Globus pallidus (tissue), 1 donor: ENCODE measurements around the gene AGBL1.
A peak's percentile ranks its signal among the peaks of the same experiment; 100 is the strongest.

Experiments used
- DNase-seq: peaks from one replicate; pipeline ENCODE4 v3.0.0-alpha.2; 2015; ENCODE audit warnings: low spot score

Gene AGBL1

DNA sequence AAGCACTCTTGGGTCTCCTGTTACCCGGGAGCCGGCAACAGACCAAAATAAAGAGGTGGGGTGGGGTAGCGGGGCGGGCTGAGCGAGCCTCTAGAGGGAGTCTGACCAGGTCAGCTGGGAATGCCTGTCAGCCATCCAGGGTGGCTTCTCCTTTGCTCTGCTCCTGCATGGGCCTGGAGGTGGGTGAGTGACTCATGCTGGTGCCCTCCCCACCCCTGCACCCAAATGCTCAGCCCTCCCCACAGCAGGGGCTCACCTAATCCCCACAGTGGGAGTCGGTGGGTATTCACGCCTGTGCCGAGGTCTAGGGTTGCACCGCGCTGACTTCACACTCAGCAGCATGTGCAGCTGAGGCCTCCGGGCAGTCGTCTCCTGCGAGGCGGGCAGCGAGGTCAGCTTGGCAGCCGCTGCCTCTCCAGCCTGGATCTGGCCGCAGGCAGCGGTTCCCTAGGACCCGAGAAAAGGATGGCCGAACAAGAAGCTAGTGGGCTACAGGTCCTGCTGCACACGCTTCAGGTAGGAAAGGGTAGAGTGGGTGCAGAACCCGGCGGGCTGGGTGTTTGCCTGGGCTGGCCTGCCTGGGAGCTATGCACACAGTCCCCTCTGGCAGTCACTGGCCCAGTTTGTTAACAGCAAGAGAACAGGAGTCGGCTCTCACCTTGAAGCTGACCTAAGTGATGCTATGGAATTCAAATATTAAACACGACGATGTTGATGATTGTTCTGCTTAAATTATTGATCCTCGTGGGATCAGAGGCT lies at the start of gene AGBL1:
AGBL1 (plus strand) TSS at position 364 of the 759 bp plus-strand sequence.
- DNase-seq, result no peak

DNA sequence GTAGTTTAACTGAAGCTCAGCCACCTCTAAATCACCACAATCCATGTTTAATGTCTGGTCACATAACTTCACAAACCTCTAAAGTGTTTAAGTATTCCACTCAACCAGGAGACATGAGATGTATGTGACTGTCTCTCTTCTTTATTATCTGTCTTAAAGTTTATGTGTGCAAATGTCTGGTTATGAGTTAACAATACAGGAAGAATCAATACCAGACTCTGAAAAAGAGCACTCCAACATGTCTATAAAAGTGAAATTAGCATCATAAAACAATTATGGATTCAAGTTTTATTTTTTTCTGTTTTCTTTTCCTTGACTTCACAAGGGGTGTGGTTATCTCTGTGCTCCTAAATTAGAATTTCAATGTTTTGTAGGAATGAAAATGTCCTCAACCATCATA lies 44.8 kb upstream of the AGBL1 start:
- no peak for DNase-seq

DNA sequence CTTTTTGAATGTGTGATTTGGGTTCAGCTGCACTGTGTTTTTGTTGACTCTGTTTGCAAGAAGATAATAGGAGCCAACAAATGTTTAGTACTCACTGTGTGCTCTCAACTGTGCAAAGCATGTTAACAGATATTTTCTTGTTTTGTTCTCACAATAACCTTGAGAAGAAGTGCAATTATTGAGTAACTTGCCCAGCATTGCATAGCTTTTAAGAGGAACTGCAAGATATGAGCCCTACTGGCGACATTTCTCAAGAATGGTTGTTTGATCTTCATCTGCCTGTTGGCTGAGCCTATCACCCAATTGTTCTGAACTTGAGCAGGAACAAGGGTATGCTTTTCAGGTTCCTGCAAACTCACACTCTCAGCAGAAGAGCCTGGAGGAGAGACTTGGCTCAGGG lies 43.4 kb upstream of the AGBL1 start:
- no peak for DNase-seq

DNA sequence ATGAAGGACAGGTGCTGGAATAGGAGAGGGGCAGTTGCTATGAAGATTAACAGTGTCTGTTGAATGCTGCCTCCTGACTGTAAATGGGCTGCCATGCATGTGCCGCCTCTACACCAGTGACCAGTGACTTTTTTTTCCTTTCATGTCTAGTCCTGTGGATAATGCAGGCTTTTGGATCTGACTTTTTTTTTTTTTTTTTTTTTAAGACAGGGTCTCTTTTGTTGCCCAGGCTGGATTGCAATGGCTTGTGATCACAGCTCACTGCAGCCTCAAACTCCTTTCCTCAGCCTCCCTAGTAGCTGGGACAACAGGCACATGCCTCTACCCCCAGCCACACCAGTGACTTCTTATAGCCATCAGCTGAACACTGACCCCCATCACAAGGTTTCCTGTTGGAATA lies 41.2 kb upstream of the AGBL1 start:
- no peak for DNase-seq

DNA sequence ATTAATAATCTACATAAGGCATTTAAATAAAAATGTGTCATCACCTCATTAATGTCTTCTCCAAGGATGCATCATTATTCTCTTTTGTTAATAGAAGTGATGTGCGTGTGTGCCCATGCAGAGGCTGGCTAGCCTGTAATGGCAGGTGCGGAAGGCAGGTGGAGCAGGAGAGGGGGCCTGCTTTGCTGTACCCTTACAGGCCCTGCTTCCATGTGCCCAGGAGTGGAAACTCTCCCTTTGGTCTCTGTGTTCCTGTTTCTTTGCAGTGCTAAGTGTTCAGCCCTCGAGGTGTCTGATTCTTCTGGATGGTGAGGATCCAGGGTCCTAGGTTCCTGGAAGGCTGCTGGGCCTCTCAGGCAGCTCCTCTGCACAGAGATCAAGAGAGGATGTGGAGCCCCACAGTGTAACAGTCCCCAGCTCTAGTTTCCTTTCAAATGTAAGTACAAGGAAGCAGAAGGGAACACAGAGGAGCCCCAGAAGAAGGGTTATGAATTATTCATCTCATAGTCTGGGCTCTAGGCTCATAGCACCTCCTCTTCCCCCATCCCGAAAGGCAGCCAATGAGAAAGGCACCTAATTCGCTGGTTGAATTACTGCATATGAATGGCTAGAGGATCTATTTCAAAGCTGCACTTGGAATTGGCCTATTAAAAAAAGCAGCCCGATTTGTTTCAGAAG lies 39.2 kb upstream of the AGBL1 start:
- peak; percentile 51 for DNase-seq

DNA sequence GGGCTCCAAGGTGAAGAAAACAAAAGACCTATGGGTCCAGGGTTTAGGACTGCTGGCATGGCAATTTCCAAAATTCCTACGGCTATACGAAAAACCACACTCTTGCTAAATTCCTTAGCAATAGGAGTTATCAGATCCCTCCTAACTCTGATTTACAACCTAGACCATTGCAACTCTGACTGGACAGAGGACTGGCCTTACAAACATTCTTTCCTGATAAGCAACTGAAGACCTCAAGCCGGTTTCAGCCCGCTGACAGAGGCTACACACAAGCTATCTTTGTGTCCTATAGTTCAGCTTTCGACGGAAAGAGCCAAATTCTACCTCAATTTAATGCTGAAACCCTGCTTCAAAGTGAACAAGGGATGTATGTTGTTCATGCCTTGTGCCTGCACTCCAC lies 38.3 kb upstream of the AGBL1 start:
- no peak for DNase-seq

DNA sequence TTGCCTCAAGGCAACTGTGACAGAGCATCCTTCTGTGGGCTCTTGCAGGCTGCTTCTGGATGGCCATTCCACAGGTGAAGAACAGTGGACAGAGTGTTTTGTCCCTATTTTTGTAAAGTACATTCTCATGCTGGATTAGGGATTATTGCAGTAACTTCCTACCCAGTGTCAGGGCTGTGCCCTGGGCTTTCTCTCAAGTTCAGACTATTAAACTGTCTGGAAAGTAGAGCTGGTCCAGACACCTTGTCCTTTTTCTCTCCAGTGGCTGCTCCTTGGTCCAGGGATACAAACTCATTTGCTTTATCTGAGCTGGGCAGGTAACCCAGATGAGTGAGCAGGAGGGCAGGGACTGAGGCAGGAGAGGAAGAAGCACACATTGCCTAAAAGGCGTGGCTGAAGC lies 37.4 kb upstream of the AGBL1 start:
- no peak for DNase-seq

DNA sequence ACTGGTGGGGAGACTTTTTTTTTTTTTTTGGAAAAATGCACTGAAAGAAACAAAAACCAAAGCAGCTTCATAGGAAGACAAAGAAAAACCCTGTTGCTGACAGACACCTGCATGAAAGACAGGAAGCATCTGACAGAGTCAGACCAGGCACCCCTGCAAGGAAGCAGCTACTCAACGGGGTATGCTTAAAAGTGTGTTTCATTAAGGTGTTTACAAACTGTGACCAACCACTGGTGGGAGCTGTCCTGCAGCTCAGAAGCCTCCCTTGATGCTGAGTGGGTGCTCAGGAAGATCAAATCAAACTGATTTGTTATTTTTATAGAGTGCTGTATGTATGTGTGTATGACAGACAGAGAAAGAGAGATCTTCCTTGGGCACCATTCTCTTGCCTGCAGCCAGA lies 34.7 kb upstream of the AGBL1 start:
- DNase-seq, result no peak

DNA sequence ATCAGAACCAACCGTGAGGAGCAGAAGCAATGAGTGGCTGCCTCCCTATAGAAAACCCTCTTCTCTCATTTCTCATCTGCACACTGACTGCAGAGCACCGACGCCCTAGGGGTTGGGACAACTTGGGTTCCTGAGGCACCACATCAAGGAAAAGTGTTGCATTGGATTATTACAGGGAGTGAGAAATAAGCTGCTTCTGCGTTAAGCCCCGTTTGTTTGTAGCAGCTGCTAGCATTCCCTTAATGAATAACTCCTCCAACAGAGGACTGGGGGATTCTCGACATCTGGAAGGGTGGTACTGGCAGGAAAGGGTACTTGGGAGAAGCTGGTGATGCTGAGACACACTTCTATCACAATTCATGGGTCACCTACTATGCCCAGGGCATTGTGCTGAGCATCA lies 25.3 kb upstream of the AGBL1 start:
- DNase-seq, result no peak

DNA sequence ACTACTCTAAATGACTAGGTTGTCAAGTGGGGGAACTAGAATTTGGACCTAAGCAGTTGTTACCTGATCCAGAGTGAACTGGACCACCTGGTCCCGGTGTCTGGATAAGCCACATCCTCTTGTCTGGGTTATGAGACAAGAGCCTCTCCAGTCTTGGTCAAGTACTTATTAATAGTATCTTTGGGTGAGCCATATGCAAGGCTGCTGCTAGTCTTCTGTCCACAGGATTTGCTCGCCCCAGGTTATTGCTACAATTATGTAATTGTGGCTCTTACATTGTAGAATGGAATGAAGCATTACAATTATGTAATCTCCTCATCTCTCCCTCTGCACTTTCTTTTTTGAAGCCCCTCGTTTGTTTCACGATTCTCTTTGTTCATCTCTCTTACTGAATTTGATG lies 24.0 kb upstream of the AGBL1 start:
- DNase-seq, result no peak

DNA sequence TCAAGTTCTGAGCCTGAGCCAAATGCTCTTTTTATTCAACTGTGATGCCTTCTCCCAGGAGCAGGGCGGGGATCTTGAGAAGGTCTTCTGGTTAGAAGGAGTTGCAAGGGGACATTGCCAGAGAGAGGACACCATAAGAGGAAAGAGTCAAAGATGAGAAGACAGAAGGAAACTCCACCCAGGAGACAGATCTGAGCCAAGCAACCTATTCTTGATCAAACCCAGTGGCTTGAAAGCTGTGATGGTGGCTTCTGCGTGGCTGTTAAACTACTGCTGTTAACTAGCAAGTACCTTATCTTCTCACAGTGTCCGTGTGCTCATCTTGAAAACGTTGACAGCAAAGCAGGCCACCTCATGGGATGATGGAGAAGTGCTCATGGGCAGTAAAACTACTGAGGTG lies 19.8 kb upstream of the AGBL1 start:
- DNase-seq, result no peak

DNA sequence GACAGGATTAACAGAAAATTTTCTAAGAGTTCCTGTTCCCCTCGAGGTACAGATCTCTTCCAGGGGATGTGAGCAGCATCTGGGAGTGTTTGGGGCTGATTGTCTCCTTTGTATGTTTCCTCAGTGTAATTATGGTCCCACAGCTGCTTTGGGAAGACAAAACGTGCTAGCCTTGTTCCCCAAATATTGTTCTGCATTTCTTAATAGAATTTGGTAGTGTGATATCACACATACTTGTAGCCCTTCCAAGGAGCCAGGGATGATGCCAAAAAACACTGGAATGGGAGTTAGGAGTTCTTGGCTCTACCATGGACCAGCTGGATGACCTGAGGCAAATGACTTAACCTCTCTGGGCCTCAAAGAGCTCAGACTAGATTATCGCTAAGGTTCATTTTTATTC lies 19.0 kb upstream of the AGBL1 start:
- no peak for DNase-seq

DNA sequence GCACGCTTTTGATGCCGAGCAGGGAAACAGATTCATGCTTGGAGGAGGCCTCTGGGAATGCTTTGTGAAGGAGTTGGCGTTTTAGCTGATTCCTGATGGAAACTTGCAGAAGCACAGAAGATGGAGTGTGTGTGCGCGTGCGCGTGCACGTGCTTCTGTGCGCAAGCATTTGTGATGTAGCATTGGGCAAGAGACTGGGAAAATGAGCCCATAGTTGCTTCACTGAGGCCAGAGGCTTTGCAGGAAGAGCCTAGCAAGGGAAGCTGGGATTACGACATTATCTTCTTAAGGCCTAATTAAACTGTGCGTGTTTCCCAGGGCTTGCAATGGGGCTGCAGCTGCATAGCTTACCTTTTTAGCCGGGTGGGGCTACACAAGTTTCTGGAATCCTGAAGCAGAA lies 18.1 kb upstream of the AGBL1 start:
- DNase-seq, result no peak

DNA sequence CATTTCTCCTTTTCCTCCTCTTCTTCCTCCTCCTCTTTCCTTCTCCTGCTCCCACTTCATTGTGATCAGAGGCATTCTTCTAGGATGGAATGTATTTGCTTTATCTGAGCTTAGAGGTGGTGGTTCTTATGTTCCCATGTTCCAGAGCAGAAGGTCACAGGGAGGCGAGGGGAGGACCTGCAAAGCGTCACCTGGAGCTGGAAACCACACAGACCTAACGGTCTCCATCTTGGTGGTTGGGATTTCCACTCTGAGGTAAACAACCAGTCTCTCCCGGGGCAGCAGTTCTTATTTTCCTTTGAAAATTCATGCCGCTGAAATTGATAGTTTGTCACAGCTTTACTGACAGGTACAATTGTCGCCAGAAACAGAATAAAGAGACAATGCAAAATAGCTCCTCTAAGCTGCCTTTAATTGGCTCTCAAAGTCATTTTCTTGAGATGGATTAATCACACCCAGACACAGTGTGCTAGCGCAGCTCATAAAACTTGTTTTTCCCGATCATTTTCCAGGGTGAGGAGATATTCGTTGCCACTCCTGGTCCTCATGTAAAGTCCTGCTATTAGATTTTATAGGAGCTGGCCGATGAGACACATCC lies 16.9 kb upstream of the AGBL1 start:
- DNase-seq, result no peak

DNA sequence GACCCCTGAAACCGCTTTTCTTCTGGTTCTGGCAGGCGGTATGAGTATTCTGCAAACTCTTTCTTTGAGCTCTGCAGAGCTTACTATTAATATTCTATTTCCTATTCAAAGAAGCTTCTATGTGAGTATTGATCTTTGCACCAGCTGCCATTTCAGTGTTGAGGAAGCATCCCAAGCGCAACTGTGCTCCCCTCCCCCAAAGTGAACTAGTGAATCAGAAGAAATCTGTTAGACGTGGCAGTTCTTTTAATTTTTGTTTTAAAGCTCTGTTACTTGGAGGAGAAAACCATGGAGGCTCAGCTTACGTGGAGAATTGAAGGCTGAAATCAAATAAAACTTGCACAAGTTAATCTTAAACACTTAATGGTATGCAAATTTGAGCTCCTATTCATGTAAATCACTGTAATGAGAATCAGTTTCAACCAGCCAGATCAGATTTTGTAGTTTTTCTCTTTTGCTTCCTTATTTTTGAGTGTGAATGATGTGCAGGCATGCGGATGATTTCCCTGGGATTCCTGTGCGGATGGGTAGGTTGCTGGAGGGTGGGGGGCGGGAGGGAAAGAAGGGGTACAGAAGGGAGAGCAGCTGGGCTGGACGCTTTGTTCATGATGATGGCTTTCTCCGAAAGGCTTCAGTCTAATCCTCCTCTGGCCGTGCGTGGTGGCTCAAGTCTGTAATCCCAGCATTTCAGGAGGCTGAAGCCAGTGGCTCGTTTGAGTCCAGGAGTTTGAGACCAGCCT lies 16.1 kb upstream of the AGBL1 start:
- no peak for DNase-seq

DNA sequence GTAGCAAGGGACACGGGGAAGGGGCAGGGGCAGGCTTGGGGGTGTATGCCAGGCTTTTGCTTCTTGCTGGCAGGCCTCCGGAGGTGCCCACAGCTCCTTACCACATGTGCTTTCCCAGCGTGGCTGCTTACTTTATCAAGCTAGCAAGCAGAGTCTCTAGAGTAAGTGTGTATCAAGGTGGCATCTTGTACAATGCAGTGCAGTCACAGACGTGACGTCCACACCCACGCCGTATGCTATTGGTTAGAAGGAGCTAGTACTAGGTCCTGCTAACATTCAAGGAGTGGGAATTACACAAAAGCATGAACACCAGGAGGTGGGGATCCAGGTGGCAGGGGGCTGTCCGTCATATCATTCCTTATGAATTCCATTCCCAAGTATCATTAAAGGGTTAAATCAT lies 15.3 kb upstream of the AGBL1 start:
- DNase-seq, result no peak

DNA sequence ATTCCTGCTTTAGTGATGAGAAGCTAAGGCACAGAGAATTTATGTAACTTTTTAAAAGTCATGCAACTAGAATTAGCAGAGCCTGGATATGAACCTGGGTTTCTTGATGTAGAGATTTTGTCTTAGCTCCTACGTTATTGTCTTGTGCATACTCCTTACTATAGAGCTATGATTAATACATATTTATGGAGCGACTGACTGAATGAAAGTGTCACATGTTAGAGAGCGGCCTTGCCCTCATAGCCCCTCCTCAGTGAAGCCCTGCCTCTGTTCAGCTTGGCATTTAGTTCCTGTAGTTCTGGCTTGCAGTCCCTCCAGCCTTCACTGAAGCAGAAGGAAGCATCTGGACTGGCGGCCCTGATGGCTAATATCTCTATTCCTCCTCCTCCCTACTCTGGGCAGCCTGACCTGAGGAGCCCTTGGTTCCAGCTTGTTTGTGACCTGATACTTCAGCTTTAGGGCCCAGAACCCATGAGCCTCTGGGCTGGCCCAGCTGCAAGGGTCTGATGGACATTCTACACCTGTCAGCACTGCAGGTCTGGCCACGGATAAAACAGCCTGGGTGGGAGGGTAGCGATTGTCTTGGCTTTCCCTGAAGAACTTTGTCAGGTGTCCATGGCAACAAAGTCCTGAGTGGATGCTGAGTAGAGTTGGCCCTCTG lies 13.4 kb upstream of the AGBL1 start:
- no peak for DNase-seq

DNA sequence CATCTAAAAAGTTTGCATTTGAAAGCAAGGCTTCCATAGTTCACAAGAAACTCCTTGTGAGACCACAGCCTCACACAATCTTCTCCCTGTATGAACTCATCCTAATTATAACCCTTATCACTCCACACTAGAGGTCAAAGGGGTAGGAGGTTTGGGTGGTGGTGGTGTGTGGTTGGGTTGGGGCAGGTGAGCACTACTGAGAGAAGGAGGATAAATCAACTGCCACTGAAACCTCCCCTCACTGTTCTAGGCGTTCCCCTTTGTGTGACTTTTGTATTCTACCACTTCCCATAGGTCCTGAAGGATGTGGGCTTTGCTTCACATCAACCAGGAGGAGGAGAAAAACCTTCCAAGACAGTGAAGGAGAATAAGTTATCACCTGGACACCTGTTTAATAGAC lies 6.4 kb upstream of the AGBL1 start:
- DNase-seq, result no peak

DNA sequence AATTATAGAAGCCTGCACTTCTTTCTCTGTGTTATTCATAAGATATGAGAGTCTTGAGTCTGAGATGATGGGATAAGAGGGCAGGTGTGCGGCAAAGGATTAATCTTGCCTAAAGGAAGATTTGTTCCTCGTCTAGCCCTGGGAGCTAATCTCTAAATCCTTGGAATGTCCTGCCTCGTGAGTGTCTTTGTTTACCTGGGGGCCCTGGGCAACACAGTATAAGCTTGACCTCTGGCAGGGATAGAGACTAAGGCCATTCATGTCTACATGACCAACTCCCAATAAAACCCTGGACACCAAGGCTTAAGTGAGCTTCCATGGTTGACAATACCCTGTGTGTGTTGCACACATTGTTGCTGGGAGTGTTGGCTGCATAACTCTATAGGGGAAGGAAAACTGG lies 3.2 kb upstream of the AGBL1 start:
- DNase-seq, result no peak

DNA sequence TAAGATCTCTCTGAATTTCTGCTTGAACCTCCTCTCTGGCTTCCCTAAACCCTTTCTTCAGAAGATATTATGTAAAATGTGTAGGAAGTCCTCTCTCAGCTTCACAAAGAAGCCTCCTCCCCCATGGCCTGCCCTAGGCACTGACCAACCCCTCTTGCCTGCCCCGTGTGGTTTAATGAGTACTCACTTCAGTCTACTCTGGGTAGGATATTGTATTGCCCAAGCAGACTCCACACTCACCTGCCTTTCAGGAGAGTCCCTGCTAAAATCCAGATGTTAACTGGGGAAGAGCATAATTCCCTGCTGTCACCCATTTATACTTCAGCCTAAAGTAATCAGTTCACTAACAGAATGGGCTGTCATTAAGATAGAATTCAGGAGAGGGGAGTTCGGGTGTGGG lies 2.6 kb upstream of the AGBL1 start:
- DNase-seq, result no peak

DNA sequence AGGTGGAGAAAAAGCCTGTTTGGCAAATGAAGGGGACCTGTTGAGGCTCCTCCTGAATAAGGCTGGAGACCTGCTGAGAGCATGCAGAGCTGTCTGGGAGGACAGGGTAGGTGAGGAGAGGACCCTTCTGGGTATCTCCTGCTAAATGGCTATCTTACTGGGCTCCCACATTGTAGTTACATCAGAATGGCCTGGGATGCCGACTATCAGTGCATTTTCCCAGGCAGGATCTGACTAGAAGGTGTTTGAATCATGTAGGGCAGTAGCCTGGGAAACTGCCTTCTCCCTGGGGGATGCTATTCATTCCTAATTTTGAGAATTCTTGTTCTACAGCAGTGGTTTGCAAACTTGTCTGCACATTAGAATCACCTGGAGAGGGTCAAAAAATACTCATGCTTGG lies 631 bp downstream of the AGBL1 start:
- DNase-seq, result no peak

DNA sequence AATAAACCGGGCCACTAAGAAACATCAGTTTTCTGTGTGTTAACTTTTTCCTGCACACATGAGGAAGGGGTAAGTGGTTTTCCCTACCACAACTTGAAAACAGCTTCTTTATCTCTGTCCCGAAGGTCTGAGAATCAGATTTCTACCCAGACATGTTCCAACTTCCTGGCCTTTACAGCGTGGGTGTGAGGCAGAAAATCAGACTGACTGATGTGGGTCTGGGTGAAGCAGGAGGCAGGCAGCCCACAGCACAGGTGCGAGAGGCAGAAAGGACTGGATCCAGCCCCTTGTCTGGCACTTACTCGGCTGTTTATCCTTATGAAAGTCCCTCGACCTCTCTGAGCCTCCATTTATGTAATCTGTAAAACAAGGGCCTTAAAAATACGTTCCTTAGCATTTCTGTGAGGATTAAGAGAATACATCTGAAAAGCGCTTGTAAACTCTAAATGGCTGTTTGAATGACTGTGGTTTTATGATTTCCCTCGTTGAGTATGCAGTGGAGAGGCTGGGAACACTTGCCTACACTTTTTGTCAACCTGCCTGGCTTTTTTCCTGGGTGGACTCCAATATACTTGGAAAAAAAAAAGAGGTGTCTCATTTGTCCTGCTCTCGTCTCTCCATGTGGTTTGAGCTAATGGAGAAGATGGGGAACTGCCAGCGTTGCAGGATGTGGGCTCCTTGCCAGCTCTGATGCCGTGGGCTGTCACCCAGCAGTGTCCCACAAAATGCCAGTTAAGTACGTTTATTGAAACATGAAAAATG lies 3.1 kb downstream of the AGBL1 start:
- peak; percentile 38 for DNase-seq
